Liver (tissue), 9 donors: Measurements from ENCODE around the gene MCF2L2. TPM values are rescaled to one million over a fixed set of nuclear protein-coding genes. Genes with fewer than 3 reads are reported as not detected.

Experiments
- DNase-seq: peaks from one replicate; pipeline ENCODE4 v3.0.0-alpha.2; 2017; ENCODE audit warnings: low spot score
- H3K27ac ChIP-seq, 2 donors: one replicate each; pipeline ENCODE4 v1.7.0; 2013; ENCODE audit warnings: inconsistent platforms in 2 of 2, low read length in 2 of 2, control low read depth in 1 of 2, low read depth in 1 of 2, mild to moderate bottlenecking in 1 of 2
- H3K27me3 ChIP-seq, 4 donors: one replicate each; pipeline versions ENCODE4 v1.6.1 to v1.7.0; 2013; ENCODE audit warnings: low read length in 3 of 4, inconsistent platforms in 1 of 4, mild to moderate bottlenecking in 1 of 4, moderate library complexity in 1 of 4; ENCODE audit not compliant: control insufficient read depth in 4 of 4, insufficient read depth in 4 of 4
- H3K36me3 ChIP-seq, 4 donors: one replicate each; pipeline versions ENCODE4 v1.6.1 to v1.7.0; 2013; ENCODE audit warnings: low read length in 3 of 4, mild to moderate bottlenecking in 3 of 4, low read depth in 1 of 4, moderate library complexity in 1 of 4; ENCODE audit not compliant: control insufficient read depth in 4 of 4, insufficient read depth in 3 of 4
- H3K4me1 ChIP-seq, 4 donors: one replicate each; pipeline versions ENCODE4 v1.6.1 to v1.7.0; 2013; ENCODE audit warnings: low read length in 3 of 4, mild to moderate bottlenecking in 3 of 4, moderate library complexity in 1 of 4; ENCODE audit not compliant: control insufficient read depth in 4 of 4, insufficient read depth in 4 of 4
- H3K4me3 ChIP-seq, 3 donors: one replicate each; pipeline versions ENCODE4 v1.6.1 to v1.7.0; 2013; ENCODE audit warnings: low read length in 3 of 3, control low read depth in 1 of 3, low read depth in 1 of 3, mild to moderate bottlenecking in 1 of 3
- H3K9ac ChIP-seq, 2 donors: one replicate each; pipeline ENCODE4 v1.7.0; 2013; ENCODE audit warnings: low read length in 2 of 2, mild to moderate bottlenecking in 2 of 2, moderate library complexity in 2 of 2, control low read depth in 1 of 2, low read depth in 1 of 2
- H3K9me3 ChIP-seq, 4 donors: one replicate each; pipeline versions ENCODE4 v1.6.1 to v1.7.0; 2013; ENCODE audit warnings: low read length in 3 of 4; ENCODE audit not compliant: control insufficient read depth in 4 of 4
- EGR1 ChIP-seq, 2 donors: IDR thresholded peaks; 2 replicates each; pipeline ENCODE4 v1.6.1; 2016 to 2018; ENCODE audit warnings: antibody characterized with exemption in 2 of 2, low read depth in 2 of 2
- FOXA1 ChIP-seq: IDR thresholded peaks from 2 replicates; pipeline ENCODE4 v1.6.1; 2016; ENCODE audit warnings: antibody characterized with exemption
- GABPA ChIP-seq, 2 donors: IDR thresholded peaks in 1 of 2; conservative IDR thresholded peaks in 1 of 2; 2 replicates each; pipeline ENCODE4 v1.6.1; 2016; ENCODE audit warnings: antibody characterized with exemption in 2 of 2, mild to moderate bottlenecking in 1 of 2, moderate library complexity in 1 of 2
- HNF4A ChIP-seq, 2 donors: conservative IDR thresholded peaks; 2 replicates each; pipeline ENCODE4 v1.6.1; 2016; ENCODE audit warnings: antibody characterized with exemption in 2 of 2, mild to moderate bottlenecking in 2 of 2
- HNF4G ChIP-seq: IDR thresholded peaks from 2 replicates; pipeline ENCODE4 v1.6.1; 2016; ENCODE audit warnings: antibody characterized with exemption
- JUND ChIP-seq, 2 donors: IDR thresholded peaks; 2 replicates each; pipeline ENCODE4 v1.6.1; 2016; ENCODE audit warnings: antibody characterized with exemption in 2 of 2
- RAD21 ChIP-seq, 2 donors: IDR thresholded peaks; 2 replicates each; pipeline ENCODE4 v1.6.1; 2016; ENCODE audit warnings: antibody characterized with exemption in 2 of 2, mild to moderate bottlenecking in 2 of 2
- RXRA ChIP-seq, 2 donors: IDR thresholded peaks; 2 replicates each; pipeline ENCODE4 v1.6.1; 2017 to 2018; ENCODE audit warnings: antibody characterized with exemption in 2 of 2, mild to moderate bottlenecking in 1 of 2
- TAF1 ChIP-seq: conservative IDR thresholded peaks from 2 replicates; pipeline ENCODE4 v1.6.1; 2016; ENCODE audit warnings: antibody characterized with exemption, mild to moderate bottlenecking
- WGBS: extraction: QIAGEN DNeasy Blood & Tissue Kit; methylation state at CpG from one replicate; pipeline ENCODE4 v1.1.7; 2013; 5-methylcytosine and 5-hydroxymethylcytosine counted together
- polyA plus RNA-seq, 2 donors: library from polyadenylated mRNA; stranded (reverse) in 1 of 2; unstranded in 1 of 2; fragments of 200-250 nt in 1 of 2; fragments of >200 nt in 1 of 2; fragmentation: Nextera tagmentation in 1 of 2; extraction: Ambion mirVana in 1 of 2; gene quantifications; one replicate each; pipeline versions ENCODE4 v1.2.1 to v1.2.3, GENCODE V29; 2013 to 2015
- total RNA-seq, 2 donors: library from RNA; depleted of rRNA; stranded (reverse); fragments of >200 nt; gene quantifications; one replicate each; pipeline ENCODE4 v1.2.3, GENCODE V29; 2014
- TF ChIP-seq, protein P1 (sequence below): fragments of 150-350 bp; IDR thresholded peaks from 2 replicates; pipeline ENCODE4 v1.5.1; 2017; ENCODE audit warnings: improper control_type of control experiment, low read depth, low read length; ENCODE audit not compliant: missing input control
- TF ChIP-seq, protein P2 (sequence below): IDR thresholded peaks from 2 replicates; pipeline ENCODE4 v1.6.1; 2016; ENCODE audit warnings: antibody characterized with exemption
- TF ChIP-seq, protein P3 (sequence below): IDR thresholded peaks from 2 replicates; pipeline ENCODE4 v1.6.1; 2016; ENCODE audit warnings: antibody characterized with exemption
- TF ChIP-seq, protein P4 (sequence below): IDR thresholded peaks from 2 replicates; pipeline ENCODE4 v1.6.1; 2016; ENCODE audit warnings: antibody characterized with exemption
- TF ChIP-seq, protein P5 (sequence below): IDR thresholded peaks from 2 replicates; pipeline ENCODE4 v1.6.1; 2016; ENCODE audit warnings: antibody characterized with exemption, mild to moderate bottlenecking
- donor health status: healthy.
- donor health status: healthy.
- donor health status: healthy.
- donor health status: healthy.
- donor health status: healthy.

MCF2L2 gene
- total and polyA plus RNA-seq, 4 donors, result 0.02 to 0.47 (median 0.17) TPM; not detected in 1

DNA sequence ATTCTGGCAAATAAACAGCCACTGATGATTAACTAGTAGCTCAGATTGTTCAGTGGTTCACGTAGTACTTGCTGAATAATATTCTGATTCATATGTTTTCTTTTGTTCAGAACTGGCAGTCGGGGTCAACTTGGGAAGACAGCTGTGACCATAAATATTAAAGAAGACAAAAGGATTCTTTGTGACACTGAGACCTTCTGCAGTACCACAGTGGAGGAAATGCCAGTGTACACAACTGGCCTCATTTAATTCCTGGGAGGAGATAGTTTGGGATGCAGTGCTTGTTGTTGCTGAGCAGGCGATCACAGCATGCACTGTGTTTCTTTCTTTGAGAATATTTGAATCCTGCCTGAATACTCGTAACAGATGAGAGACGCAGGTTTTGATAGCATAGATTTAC is 26.7 kb upstream of the MCF2L2 start:
- DNase-seq, result no peak
- H3K36me3 ChIP-seq, result peaks cover 0 to 13% (median 11%) of the 10 kb centered on the region in 4 donors
- TF ChIP-seq FOXA1, result no peak
- no peak for TF ChIP-seq JUND (IDR thresholded peaks at IDR 0.05)
- no peak for TF ChIP-seq GABPA (IDR thresholded peaks at IDR 0.05 in 1 of 2, conservative IDR thresholded peaks at IDR 0.05 in 1 of 2)
- H3K27ac ChIP-seq, result no peak overlapping the region
- no peaks in the 10 kb centered on the region for H3K9me3 ChIP-seq
- no peak overlapping the region for H3K4me3 ChIP-seq
- no peaks in the 10 kb centered on the region for H3K27me3 ChIP-seq
- 96% methylated on average over 5 of the region's 5 CpGs for WGBS
- no peak overlapping the region for H3K9ac ChIP-seq
- no peaks in the 10 kb centered on the region for H3K4me1 ChIP-seq

DNA sequence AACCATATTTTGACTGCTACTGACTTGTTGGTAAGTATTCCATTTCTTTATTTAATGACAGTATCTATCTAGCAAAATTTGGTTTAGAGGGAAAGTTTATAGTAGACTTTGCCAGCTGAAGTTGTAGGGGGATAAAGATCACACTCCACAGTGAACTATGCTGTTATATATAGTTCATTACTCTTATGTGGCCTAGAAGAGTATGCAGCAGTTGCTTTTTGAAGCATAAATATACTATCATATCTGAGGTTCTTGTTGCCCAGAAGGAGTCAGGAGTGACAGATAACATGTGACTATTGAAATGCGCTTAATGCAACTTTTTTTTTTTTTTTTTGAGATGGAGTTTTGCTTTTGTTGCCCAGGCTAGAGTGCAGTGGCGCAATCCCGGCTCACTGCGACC is 25.6 kb upstream of the MCF2L2 start:
- WGBS, result 93% methylated on average over 4 of the region's 4 CpGs
- Histone ChIP-seq H3K27ac (no peak overlapping the region), H3K4me1 (peaks cover 0 to under 1% (median 0%) of the 10 kb centered on the region in 4 donors), H3K9ac (no peak overlapping the region), H3K9me3 (no peaks in the 10 kb centered on the region), H3K4me3 (no peak overlapping the region), H3K36me3 (peaks cover 0 to 13% (median 11%) of the 10 kb centered on the region in 4 donors), H3K27me3 (no peaks in the 10 kb centered on the region)
- TF ChIP-seq JUND (IDR thresholded peaks at IDR 0.05), result no peak
- TF ChIP-seq, protein P1, sequence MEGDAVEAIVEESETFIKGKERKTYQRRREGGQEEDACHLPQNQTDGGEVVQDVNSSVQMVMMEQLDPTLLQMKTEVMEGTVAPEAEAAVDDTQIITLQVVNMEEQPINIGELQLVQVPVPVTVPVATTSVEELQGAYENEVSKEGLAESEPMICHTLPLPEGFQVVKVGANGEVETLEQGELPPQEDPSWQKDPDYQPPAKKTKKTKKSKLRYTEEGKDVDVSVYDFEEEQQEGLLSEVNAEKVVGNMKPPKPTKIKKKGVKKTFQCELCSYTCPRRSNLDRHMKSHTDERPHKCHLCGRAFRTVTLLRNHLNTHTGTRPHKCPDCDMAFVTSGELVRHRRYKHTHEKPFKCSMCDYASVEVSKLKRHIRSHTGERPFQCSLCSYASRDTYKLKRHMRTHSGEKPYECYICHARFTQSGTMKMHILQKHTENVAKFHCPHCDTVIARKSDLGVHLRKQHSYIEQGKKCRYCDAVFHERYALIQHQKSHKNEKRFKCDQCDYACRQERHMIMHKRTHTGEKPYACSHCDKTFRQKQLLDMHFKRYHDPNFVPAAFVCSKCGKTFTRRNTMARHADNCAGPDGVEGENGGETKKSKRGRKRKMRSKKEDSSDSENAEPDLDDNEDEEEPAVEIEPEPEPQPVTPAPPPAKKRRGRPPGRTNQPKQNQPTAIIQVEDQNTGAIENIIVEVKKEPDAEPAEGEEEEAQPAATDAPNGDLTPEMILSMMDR, result no peak
- TF ChIP-seq, protein P2, sequence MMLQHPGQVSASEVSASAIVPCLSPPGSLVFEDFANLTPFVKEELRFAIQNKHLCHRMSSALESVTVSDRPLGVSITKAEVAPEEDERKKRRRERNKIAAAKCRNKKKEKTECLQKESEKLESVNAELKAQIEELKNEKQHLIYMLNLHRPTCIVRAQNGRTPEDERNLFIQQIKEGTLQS, result no peak
- TF ChIP-seq GABPA (IDR thresholded peaks at IDR 0.05 in 1 of 2, conservative IDR thresholded peaks at IDR 0.05 in 1 of 2), result no peak
- TF ChIP-seq, protein P3, sequence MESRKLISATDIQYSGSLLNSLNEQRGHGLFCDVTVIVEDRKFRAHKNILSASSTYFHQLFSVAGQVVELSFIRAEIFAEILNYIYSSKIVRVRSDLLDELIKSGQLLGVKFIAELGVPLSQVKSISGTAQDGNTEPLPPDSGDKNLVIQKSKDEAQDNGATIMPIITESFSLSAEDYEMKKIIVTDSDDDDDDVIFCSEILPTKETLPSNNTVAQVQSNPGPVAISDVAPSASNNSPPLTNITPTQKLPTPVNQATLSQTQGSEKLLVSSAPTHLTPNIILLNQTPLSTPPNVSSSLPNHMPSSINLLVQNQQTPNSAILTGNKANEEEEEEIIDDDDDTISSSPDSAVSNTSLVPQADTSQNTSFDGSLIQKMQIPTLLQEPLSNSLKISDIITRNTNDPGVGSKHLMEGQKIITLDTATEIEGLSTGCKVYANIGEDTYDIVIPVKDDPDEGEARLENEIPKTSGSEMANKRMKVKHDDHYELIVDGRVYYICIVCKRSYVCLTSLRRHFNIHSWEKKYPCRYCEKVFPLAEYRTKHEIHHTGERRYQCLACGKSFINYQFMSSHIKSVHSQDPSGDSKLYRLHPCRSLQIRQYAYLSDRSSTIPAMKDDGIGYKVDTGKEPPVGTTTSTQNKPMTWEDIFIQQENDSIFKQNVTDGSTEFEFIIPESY, result no peak
- TF ChIP-seq, protein P4, sequence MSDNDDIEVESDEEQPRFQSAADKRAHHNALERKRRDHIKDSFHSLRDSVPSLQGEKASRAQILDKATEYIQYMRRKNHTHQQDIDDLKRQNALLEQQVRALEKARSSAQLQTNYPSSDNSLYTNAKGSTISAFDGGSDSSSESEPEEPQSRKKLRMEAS, result no peak
- TF ChIP-seq, protein P5, sequence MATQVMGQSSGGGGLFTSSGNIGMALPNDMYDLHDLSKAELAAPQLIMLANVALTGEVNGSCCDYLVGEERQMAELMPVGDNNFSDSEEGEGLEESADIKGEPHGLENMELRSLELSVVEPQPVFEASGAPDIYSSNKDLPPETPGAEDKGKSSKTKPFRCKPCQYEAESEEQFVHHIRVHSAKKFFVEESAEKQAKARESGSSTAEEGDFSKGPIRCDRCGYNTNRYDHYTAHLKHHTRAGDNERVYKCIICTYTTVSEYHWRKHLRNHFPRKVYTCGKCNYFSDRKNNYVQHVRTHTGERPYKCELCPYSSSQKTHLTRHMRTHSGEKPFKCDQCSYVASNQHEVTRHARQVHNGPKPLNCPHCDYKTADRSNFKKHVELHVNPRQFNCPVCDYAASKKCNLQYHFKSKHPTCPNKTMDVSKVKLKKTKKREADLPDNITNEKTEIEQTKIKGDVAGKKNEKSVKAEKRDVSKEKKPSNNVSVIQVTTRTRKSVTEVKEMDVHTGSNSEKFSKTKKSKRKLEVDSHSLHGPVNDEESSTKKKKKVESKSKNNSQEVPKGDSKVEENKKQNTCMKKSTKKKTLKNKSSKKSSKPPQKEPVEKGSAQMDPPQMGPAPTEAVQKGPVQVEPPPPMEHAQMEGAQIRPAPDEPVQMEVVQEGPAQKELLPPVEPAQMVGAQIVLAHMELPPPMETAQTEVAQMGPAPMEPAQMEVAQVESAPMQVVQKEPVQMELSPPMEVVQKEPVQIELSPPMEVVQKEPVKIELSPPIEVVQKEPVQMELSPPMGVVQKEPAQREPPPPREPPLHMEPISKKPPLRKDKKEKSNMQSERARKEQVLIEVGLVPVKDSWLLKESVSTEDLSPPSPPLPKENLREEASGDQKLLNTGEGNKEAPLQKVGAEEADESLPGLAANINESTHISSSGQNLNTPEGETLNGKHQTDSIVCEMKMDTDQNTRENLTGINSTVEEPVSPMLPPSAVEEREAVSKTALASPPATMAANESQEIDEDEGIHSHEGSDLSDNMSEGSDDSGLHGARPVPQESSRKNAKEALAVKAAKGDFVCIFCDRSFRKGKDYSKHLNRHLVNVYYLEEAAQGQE, result no peak
- no peak for TF ChIP-seq HNF4A (conservative IDR thresholded peaks at IDR 0.05)
- no peak for TF ChIP-seq TAF1
- TF ChIP-seq EGR1 (IDR thresholded peaks at IDR 0.05; ENCODE audit: low read depth in 2 of 2), result no peak
- TF ChIP-seq RAD21 (IDR thresholded peaks at IDR 0.05), result no peak
- TF ChIP-seq HNF4G, result no peak
- TF ChIP-seq RXRA (IDR thresholded peaks at IDR 0.05), result no peak
- DNase-seq, result no peak
